ENCODE data around the gene HOXB8.

HOXB8 gene

DNA sequence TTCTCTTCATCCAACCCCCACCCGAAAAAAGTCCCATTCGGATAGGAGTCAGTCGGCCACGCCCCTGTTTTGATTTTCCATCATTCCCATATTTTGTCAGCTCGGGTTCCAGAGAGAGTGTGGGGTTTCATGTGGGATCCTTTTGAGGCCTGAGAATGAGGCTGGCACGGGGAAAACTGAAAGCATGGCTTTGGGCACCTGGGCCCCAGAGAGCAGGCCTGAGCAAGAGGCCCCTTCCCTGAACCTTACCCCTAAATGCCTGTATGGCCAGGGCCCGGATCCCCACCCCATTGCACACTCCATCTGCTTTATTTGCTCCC, 32.4 kb downstream of the HOXB8 start:
- DNase-seq = no peak

DNA sequence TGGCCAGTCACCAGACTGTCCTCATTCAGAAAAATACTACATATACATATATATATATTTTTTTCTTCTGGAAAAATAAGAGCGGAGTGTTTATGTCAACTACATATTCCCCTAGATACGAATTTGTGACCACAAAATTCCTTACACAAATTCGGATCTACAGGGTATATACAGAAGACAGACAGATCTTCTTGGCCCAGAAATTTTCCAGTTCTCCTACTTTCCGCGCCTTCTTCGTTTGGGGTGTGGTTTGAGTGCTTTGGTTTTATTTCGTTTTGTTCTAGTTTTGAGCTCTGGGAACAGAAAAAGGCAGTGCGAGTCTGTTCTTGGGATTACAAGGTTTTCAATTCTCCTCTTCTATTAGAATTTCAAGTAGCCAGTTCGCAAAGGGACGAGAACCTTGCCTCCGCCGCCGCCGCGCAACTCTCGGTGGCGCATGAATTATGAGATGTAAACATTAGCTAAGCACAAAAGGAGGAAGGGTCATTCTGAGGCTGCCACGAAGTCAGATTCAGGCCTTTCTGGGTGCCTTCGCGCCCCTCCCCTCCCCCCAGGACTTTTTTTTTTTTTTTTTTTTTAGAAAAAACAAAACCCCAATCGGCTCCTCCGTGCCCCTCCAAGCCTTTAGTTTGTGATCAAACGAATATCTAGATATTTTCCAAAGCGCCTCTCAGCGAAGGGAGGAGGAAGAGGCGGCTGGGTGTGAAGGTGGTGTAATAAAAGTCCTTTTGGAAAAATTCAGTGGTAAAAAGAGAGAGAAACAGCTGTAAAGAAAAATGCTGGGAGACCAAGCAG, 35.1 kb downstream of the HOXB8 start:
- DNase-seq = peak; percentile 22

DNA sequence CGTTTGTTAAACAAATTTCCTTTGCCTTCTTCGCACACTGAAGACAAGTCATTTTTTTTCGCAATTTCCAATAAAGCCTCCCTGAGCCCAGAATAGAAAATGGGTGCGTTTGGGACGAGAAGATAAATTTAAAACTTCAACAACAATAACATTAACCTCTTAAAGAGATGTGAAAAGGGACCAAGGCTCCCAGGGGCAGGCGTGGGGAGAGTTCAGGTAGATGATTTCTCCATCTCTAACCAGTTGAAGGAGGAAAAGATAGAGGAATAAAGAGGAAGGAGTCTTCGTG, 35.7 kb downstream of the HOXB8 start:
- DNase-seq = peak; percentile 24

DNA sequence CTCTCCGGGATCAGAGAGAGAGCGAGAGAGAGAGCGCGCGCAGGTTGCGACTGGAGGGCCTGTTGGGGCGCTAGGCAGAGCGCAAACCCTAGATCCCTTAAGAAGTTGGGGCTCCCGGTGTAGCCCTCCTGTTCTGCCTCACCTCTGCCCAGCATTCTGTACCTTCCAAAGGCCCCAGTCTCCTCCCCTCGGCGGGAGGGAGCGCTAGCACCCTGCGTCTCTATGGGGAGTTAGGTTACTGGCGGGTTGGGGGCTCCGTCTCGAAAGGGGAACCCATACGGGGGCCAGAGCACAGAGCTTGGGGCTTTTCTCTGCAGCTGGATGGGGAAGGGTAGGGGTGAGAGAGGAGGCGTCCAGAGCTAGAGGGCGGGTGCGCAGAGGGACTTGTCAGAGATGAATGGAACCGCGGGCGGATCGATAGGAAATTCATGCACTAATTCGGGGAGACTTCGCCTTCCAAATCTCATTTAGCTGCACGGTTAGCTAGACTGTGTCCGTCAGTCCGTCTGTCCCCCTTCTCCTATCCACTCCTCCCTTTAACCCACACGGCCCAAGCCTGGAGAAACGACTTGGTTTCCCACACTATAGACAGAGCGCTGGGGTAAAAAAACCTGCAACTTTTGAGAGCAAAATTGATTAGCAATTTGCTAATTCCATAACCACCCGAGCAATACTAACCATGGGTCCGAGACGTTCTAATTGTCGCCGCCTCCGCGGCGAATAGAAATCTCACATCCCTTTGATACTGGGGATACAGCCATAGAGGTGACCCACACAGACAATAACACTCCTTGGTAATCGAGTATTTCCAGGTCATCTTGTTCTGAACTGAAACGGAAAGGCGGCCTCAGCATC, 36.2 kb downstream of the HOXB8 start:
- DNase-seq = no peak

DNA sequence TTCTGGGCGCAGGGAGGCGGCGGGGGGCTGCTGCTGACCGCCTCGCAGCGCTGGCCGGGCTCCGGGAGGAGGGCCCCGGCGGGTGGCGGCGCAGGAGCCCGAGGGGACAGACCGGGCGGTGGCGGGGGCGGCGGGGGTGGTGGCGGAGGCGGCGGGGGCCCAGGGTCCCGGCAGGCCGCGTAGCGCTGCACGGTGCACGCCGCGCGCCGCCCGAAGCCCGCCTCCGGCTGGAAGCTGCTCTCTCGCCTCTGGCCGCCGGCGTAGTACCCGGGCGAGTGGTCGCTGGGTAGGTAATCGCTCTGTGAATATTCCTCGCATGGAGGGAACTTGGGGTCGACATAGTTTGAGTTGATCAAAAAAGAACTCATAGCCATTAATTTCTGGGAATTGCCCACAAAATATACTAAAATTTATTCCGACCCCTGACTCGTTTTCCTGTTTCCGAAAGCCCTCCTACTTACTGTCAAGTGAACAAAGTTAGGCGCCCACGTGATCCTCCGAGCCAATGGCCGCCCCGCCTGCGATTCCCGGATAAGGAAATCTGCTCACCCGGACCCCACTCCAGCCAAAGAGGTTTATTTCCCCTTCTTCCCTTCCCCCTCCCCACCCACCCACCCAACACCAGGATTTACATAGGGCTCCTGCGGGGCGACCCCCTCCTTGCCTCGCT, 37.0 kb downstream of the HOXB8 start, which contains the start of gene HOXB4:
Gene HOXB4, minus strand, starts transcription at position 405 of the 670 bp plus-strand sequence. Its CDS starts 31 bp downstream, at position 374.
- DNase-seq = peak; percentile 46

DNA sequence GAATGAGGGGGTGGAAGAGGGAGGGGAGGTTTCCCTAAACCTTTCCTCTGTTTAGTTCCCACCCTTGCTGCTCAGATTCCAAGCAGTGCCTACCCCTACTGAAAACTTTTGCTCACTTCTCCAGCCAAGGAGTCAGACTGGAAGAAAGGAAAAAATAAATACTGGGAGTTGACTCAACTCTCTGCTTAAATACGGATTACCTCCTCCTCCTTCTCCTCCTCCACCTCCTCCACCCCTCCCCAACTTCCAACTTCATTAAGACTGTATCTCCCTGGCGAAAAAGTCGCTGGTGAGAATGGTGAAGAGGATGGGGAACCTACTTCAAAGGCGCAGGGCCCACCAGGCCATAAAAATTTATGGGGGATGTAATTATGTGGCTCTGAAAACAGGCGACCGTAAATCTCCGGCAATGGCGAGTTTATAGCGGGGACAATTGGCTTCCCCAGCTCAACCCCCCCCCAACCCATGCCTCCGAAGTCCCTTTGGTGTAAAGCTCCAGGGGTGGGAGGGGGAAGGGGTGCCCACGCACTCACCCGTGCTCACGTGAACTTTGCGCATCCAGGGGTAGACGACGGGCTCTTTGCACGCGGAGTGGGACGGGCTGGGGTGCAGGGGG, 37.7 kb downstream of the HOXB8 start:
- no peak for DNase-seq

DNA sequence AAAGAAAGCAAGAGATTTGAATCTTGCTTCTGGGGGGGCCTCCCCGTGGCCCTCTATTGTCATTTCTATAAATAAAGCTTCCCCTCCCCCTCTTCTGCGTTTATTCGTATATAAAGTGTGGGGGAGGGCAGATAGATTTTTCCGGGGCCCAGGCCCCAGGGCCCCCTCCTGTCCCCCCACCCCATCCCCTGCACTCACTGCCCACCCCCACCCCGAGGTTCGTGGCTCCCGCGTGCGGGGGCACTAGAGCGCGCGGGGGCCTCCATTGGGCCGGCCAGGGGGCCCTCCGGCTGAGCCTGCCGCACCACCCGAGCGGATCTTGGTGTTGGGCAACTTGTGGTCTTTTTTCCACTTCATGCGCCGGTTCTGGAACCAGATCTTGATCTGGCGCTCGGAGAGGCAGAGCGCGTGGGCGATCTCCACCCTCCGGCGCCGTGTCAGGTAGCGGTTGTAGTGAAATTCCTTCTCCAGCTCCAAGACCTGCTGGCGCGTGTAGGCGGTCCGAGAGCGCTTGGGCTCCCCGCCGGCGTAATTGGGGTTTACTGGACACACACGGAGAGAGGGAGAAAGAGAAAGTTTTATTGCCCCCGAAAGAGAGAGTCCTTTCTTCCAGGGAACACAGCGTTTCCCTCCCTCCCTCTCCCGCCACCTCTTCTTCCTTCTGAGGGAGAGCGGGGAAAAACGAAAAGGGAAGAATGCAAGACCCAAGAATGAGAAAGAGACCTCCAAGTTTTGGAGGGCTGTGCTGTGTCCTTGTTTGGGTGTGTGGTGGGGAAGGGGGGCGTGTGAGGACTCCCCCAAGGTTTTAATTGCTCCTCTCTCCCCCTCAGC, 38.4 kb downstream of the HOXB8 start:
- no peak for DNase-seq

DNA sequence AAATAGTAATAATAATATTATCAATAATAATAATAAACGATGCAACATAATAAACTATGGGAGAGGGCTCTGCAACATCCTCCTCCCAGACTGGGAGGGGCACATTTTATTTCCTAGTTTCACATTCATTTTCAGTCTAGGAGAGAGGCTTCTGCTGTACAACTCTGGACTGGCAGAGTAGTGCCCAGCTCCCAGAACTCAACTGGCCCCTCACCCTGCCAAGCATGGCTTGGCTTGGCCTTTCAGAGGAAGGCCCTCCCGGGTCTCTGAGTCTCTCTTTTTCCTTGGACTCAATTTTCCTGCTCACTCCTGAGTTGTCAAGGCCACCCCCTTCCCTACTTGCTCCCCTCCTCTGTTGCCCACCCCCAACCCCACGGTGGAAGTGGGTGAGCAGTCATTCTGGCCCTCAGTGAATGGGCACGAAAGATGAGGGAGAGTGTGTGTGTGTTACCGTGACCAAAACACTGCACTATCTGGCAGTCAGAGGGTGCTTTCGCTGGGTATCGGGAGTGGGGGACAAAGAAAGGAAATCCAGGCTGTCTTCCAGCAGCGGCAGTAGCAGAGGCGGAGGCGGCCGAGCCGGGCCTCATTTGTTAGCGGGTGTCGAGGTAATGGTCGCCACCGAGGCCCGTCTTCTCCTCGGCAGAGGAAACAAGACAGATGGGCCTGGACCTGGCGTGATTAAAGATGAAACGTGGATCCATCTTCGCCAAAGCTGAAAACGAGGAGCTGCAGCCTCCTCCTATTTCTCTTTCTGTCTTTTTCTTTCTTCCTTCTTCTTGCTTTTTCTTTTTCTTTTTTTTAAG, 39.2 kb downstream of the HOXB8 start:
- DNase-seq = no peak

DNA sequence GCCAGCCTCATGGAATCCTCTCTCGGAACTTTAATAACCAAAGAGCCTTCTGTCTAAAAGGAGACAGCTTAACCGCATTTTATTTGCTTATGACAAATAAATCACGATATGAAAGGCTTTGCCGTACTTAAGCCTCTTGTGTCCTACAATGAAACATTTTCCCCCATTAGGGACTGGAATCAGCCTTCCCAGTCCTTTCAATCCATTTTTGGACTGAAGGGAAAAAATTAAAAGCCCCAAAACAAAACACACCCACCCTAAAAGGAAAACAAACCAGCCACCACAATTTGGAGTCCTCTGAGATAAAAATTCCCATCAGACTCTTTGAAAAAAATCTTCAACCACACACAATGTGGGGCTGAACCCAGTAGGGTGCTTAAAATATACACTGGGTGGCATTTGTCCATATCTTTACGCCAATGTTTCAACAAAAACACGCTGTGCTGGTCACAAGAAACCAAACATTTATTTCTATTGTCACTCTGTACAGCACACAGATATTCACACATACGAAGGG, 40.0 kb downstream of the HOXB8 start:
- DNase-seq = peak; percentile 59

DNA sequence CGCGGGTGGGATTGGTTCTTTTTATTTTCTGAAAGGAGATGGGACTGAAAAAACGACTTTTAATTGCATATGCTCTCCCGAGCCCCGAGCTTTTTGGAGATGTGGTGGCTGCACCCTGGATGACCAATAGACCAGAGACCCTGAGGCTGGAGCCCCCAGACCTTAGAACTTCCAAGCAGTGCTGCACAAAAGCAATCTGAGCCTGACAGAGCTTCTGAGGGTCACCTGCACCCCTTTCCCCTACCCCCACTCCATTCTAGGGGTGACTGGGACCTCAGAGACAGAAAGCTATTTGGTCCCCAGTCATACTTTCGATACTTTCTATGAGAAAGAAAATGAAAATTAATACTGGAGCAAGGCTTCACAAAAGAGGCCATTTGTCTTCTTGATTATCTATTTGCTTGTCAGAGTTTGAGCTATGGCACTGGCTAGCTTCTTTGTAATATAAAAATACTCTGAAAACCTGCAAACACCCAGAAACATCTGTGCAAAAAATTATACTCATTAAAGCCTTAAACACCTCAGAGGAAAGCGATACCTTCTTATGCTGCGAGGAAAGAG, 40.5 kb downstream of the HOXB8 start:
- no peak for DNase-seq

DNA sequence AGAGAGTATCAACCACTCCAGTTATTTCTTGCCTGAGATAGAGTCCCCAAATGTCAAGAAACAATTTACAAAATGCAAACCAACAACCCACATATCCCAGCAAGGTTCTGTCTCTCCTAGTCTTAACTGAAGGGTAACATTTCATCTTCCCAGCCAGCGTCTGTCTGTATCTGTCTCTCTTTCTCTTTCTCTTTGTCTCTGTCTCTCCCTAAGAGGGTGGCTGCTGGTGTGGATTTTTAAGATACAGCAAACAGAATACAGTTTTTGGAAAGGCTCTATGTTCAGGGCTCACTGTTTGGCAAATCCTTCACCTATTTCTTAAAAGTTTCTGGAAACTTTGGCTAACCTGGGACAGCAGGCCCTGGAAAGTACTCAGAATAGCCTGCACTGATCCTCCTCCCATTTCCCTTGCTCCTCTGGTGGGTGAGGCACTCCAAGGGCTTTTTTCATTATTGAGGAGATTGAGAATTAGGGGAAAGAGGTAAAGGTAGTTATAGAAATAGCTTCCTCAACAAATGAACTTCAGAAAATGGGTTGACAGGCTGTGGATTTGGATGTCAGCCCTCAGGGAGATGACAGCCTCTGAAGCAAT, 43.2 kb downstream of the HOXB8 start:
- no peak for DNase-seq

DNA sequence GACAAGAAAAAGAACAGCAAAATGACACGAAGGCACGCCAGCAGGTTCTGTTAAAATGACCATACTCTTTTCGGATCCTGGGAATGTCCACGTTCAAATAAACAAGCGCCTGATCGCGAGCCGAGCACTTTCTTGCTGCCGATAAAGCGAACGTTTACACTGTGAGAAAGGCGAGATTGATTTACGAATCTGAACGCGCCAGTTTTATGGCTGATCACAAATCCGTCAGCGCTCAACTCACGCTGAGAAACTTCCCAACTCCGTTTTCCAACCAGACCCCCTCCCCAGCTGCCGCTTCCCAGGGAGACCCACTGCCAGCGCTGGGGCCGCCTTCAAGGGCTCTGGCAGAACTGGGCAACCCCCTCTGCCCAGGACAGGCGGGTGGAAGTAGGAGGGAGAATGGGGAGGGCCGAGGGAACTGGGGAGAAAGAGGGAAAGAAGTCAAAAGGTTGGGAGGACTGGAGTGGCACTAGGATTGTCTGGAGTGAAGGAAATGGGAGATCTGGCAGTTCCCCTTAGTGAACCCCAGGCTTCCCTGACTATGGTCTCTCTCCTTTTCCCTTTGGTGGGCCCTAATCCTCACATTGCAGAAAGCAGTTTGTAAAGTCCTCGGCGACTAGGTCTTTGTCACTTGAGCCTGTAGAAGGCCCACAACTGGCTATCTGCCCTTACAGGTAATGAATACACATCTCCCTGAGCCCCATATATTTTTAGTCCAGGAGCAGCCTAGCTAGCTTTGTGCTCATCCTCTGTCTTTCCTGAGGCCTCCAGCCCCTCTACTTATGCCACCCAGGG, 43.9 kb downstream of the HOXB8 start:
- DNase-seq = no peak

DNA sequence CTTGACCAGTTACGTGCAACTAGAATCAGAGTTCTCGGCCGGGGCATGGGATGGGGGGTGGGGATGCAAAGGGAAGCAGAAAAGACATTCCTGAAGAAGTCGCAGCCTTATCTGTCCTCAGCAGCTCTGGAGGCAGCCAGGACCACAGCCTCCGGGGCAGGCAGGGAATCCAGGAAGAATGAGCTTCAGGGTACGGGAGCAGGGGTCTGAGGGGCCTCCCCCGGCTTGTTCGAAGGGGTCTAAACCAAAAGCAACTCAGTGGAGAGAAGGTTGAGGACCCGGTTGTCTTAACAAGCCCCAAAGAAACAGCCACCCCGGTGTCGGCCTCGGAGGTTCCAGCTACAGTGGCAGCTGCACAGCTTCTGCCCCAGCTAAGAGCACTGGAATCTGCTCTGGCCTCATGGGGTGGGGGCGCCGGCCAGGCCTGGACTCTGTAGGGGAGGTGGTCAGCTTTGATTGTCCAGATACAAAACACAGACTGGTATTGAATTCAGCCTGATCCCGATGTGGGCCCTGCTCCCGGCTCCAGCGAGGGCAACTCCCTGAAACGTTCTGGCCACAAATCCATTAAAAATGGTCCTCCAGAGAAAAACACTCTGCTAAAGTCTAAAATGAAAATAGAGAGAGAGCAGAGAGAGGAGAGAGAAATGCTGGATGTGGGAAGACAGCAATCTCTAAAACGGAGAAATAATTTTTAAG, 44.6 kb downstream of the HOXB8 start:
- DNase-seq = no peak

DNA sequence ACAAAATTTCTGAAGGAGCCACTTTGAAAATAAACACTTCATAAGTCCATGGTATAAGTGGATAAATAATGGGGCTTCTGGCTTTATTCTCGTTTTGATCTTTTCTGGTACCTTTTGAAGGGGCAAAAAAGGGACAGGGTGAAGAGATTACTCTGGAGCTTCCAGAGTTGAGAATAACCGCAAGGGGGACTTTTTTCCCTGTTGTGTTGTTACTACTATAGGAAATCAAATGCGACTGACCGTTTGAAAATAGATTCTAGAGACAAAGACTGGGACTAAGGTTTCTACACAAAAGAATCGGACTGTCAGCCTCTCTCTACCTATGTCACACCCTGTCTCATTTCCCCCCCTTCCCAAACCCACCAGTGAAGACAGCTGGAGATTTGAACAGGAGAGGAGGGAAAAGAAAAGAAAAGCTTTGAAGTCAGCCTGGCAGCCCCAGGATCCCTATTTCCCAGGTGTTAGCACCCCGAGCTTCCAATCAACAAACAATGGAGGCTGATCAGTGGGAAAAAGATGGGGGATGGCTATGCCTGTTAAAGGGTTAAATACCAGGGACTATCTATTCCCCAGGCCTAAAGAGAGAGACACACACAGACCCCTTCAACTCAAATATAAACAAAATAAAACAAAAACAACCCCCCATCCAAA, 45.3 kb downstream of the HOXB8 start:
- DNase-seq = no peak

DNA sequence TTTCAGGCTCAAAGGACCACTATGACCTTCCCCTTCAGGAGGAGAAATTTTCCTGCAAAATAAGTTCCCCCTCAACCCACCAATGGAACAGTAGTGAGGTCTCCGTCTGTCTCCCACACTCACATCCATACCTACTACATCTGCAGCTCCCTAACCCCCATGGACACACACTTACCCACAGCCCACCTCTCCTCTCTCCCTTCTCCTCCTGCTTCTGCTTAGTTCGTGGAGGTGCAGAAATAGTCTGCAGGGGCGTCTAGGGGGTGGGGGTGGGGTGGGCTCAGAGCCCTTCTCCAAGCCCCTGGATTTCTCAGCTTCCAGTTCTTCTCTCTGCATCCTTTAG, 45.9 kb downstream of the HOXB8 start:
- no peak for DNase-seq

DNA sequence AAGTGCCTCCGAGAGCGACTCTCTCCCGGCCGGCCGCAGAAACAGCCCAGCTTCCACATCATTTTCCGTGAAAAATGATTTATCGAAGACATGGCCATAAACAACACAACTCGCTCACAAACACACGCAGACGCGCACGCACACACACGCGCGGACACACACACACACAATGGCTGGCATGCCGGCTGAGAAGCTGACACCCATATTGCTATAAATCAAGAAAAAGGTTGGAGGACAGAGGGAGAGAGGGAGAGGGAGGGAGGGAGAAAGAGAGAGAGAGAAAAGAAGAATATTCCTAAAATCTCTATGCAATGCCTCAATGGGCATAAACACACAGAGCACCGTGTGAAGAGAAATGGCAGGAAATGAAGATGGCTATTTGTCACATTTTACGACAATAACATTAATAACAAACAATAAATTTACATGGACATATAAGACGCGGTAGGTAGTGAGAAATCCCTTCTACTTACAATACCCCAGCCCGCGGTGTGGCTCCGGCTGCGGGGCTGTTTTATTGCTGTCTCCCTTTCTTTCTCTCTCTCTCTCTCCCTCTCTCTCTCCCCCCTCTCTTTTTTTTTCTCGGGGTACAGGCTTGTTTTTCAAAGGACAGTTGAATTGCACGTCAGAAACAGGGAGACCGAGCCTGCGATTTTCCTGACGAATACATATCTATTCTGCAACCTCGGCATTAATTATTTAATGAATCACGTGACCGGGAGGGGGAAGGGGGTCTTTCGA, 46.4 kb downstream of the HOXB8 start:
- DNase-seq = no peak

DNA sequence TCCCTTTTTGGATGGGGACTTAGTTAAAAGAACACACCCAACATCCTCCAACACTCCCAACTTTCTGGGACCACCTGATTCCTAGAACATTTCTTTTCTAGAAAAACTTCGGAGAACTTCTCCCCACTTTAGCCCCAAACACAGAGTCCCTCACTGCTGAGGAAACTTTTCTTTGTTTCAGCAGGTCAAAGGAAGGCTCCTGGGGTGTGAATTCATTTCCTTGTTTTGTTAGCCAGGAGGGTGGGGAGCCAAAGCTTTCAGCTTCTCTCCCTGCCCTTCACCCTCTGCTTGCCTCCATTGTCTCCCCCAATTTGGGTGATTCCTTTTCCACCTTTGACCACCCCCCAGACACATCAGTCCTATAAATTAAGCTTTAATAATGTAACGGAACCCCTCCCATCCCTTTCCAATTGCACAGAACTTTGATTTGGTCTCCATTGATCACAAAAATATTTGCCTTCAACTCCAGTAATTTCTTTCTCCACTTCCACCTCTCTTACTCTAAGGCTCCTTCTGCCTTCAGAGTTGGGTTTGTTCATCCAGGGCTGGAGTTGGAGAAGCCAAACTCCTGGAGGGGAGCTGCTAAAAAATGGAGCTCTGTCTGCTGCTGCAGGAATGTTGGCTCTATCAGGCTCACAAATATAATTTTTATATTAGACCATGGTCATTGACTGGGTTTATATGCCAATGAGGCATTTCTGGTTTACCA, 47.3 kb downstream of the HOXB8 start:
- no peak for DNase-seq
